Spinal cord (tissue), 10 donors: ENCODE results near the gene AKAP13. TPM values are rescaled to one million over a fixed set of nuclear protein-coding genes. Genes with fewer than 3 reads are reported as not detected.

Source experiments
- DNase-seq, 6 donors: peaks; one replicate each; pipeline versions ENCODE4 v3.0.0 to v3.0.0-alpha.2; 2013 to 2015; ENCODE audit warnings: low spot score in 6 of 6, low read depth in 4 of 6
- H3K27ac ChIP-seq: one replicate; pipeline ENCODE4 v1.5.1; 2013; ENCODE audit warnings: low read depth, low read length, control low read depth
- H3K27me3 ChIP-seq: one replicate; pipeline ENCODE4 v1.6.1; 2013; ENCODE audit warnings: low read length; ENCODE audit not compliant: control insufficient read depth, insufficient read depth
- H3K36me3 ChIP-seq: one replicate; pipeline ENCODE4 v1.6.1; 2013; ENCODE audit warnings: low read length; ENCODE audit not compliant: control insufficient read depth, insufficient read depth
- H3K4me1 ChIP-seq: one replicate; pipeline ENCODE4 v1.6.1; 2013; ENCODE audit warnings: low read length; ENCODE audit not compliant: control insufficient read depth, insufficient read depth
- H3K4me3 ChIP-seq: one replicate; pipeline ENCODE4 v1.5.1; 2013; ENCODE audit warnings: low read depth, low read length, control low read depth
- H3K9me3 ChIP-seq: one replicate; pipeline ENCODE4 v1.6.1; 2013; ENCODE audit warnings: low read length; ENCODE audit not compliant: control insufficient read depth, insufficient read depth
- WGBS: methylation state at CpG from one replicate; pipeline ENCODE4 v1.1.5; 2013; ENCODE audit warnings: missing lambda C conversion rate; ENCODE audit not compliant: insufficient coverage; 5-methylcytosine and 5-hydroxymethylcytosine counted together
- polyA plus RNA-seq, 2 donors: library from polyadenylated mRNA; unstranded; fragments of 120-200 nt; gene quantifications; one replicate each; pipeline ENCODE4 v1.2.1, GENCODE V29; 2013; ENCODE audit not compliant: insufficient read length in 2 of 2
- total RNA-seq, 2 donors: library from RNA; depleted of rRNA in 1 of 2; stranded (reverse); fragments of 120-200 nt in 1 of 2; fragments of >200 nt in 1 of 2; gene quantifications; one replicate each; pipeline versions ENCODE4 v1.2.3 to v1.2.4, GENCODE V29; 2013 to 2014
- donor health status: healthy.

Gene AKAP13
- total and polyA plus RNA-seq, 4 donors: 52.5 to 114 (median 89.2) TPM

DNA sequence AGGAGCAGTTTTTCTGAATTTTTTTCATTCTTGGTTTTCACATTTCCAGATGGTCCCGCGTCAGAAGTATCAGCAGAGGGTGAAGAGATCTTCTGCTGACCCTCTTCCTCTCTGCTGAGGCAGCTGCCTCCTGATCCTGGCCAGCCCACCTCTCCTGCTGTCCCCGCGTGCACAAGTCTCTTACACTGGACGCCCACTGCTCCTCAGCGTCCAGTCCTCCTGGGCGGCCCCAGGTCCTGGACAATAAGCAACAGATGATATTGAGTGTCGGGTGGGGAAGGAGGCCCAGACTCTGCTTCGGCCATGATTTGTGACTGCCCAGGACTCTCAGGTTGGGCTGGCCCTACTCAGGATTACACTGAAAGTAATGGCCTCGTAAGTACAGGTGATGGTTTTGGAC lies 364.2 kb downstream of the AKAP13 start:
- DNase-seq: peak in 1 of 6 donors; percentile 40
- no peaks in the 10 kb centered on the region for H3K27me3 ChIP-seq
- H3K4me3 ChIP-seq: no peak overlapping the region
- peaks cover 50% of the 10 kb centered on the region for H3K36me3 ChIP-seq
- 61% methylated on average over 10 of the region's 10 CpGs for WGBS
- no peaks in the 10 kb centered on the region for H3K9me3 ChIP-seq
- H3K4me1 ChIP-seq: peaks cover 67% of the 10 kb centered on the region
- peak overlapping the region; percentile 87 for H3K27ac ChIP-seq

DNA sequence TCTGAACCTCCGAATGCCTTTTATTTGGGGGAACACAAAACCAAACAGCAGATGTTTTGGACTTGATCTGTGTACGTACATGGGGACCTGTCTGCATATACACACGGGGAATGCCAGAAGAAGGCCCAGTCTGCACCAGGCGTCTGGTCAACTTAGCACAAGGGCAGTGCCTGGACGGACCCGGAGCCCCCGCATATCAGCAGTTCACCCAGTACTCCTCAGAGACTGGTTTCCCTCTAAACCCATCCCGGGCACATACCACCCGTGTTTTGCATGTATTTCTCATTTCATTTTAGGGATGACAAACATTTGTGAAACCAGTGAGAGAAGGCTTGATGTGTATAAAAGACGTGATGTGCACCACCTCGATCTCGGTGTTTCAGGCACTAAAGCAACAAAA lies 364.6 kb downstream of the AKAP13 start:
- Histone ChIP-seq H3K36me3 (peaks cover 50% of the 10 kb centered on the region), H3K4me3 (no peak overlapping the region), H3K4me1 (peaks cover 71% of the 10 kb centered on the region), H3K9me3 (no peaks in the 10 kb centered on the region), H3K27ac (peak overlapping the region; percentile 87), H3K27me3 (no peaks in the 10 kb centered on the region)
- 80% methylated on average over 4 of the region's 12 CpGs for WGBS
- DNase-seq: no peak

DNA sequence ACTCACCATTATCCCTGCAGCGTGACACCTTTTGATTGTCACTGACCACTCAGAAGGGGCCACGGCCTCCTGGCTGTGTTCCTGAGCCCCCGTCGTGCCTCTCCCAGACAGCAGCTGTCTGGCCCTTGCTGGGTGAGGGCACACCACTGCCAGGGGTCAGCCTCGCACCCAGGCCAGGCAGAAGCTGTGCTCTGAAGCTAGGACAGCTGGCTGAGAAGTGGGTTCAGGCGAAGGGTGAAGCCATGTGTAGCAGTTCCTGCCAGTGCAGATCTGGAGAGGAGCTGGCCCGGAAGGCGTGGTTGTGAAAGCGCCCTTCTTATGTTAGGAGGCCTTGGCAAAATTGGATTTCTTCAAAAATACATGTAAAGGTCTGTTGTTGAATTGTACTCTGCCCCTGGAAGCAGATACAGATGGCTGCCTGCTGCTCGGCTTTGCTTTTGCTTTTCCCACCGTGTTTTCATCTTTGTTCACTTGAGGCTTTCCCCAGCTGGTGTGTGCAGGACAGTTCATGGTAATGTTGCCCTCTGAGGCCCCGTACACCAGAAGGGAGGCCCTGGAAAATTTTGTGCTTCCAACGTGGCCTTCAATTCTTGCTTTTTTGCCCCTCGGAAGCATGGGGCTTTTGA lies 365.2 kb downstream of the AKAP13 start:
- Histone ChIP-seq H3K4me3 (no peak overlapping the region), H3K4me1 (peaks cover 77% of the 10 kb centered on the region), H3K27ac (peak overlapping the region; percentile 69), H3K27me3 (no peaks in the 10 kb centered on the region), H3K36me3 (peaks cover 48% of the 10 kb centered on the region), H3K9me3 (no peaks in the 10 kb centered on the region)
- WGBS: 59% methylated on average over 11 of the region's 14 CpGs
- DNase-seq: peak in 1 of 6 donors; percentile 52

DNA sequence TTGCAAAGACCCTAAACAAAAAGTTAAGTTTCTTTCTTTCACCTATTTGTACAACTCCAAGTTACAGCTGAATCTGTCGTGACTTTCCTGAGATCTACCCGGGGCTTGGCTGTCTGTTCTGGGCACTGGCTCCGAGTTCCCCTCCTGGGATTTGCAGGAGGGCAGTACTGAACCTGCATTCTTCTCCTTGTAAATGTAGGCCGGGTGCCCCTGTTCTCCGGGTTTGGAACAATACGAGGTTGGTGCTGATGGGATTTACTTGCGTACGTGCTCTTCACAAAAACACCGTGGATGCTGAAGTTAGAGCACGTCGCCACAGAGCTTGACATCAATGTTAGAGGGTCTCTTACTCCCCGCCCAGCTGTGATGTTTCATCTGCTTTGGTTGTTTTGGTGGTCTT lies 366.2 kb downstream of the AKAP13 start:
- Histone ChIP-seq H3K9me3 (no peaks in the 10 kb centered on the region), H3K4me1 (peaks cover 77% of the 10 kb centered on the region), H3K27me3 (no peaks in the 10 kb centered on the region), H3K36me3 (peaks cover 43% of the 10 kb centered on the region), H3K27ac (peak overlapping the region; percentile 69), H3K4me3 (no peak overlapping the region)
- no peak for DNase-seq
- 50% methylated on average over 8 of the region's 12 CpGs for WGBS

DNA sequence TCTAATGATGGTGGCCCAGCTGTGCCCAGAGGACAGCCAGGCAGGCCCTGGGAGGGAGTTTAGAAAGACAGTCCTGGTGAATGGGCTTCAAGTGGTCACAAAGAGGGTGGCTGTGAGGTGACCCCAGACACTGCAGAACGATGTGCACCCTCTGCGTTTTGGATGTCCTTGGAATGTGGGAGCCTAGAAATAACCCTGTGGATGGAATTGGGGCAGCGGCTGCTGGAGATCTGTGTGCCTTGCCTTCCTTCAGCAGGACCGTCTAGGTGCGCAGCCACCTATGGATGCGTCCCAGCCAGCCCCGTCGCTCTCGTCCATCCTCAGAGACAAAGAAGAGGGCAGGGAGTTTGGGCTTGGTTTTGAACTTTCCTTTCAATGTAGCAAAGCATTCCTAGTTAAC lies 367.8 kb downstream of the AKAP13 start:
- peak overlapping the region; percentile 87 for H3K27ac ChIP-seq
- H3K27me3 ChIP-seq: no peaks in the 10 kb centered on the region
- WGBS: 66% methylated on average over 9 of the region's 9 CpGs
- H3K36me3 ChIP-seq: peaks cover 48% of the 10 kb centered on the region
- peaks cover 78% of the 10 kb centered on the region for H3K4me1 ChIP-seq
- no peak for DNase-seq
- H3K9me3 ChIP-seq: no peaks in the 10 kb centered on the region
- H3K4me3 ChIP-seq: no peak overlapping the region

DNA sequence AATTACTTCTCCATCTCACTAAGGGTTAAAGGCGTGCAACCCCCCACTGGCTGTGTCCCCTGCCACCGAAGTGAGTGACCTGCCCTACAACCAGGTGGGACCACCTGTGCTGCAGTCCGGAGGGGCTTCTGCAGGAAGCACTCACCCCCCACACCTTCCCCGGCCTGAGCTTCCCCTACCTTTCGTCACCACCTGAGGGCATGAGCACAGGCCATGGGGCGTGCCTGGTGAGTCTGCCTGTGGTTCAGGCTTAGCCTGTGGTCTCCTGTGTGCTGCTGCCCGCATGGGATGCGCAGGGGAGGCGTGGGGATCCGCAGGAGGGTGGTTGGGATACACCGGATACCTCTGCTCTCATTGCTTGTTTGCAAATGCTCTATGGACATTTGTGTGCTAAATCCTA lies 368.3 kb downstream of the AKAP13 start:
- H3K27ac ChIP-seq: peak overlapping the region; percentile 87

DNA sequence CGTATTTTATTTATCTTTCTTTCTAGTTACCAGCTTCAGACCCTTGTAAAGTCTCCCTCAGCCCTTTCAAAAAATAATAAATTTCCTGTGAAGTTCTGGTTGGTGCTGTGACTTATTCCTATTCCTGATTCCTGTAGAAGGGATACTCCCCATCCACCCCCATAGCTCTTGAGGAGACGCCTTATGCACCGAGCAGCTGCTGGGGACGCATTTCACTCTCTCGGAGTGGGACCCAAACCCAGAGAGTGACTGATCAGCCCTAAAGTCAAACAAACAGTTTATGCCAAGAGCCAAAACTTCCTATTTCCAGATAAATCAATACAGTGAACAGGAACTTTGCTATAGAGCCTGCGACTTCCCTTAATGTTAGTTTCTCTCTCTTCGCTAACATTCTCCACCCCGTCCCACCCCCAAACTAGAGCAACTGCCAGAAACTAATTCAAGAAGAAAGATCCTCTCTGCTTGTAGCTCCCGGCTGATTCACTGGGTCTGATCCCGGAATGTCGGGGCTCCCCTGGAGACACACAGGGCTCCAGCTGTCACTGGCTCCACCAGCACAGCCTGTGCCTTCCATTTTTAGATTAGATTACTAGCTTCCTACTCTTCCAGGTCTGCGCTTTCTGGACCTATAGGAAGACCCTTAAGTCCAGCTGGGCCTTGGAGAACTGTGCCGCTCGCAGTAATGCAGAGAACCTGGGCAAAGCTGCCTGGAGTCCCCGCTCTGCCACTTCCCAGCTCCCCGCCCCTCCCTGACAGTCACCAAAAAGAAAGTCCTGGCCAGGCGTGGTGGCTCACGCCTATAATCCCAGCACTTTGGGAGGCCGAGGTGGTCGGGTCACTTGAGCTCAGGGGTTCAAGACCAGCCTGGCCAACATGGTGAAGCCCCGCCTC lies 369.1 kb downstream of the AKAP13 start:
- Histone ChIP-seq H3K4me1 (peaks cover 81% of the 10 kb centered on the region), H3K4me3 (no peak overlapping the region), H3K27me3 (no peaks in the 10 kb centered on the region), H3K9me3 (no peaks in the 10 kb centered on the region), H3K36me3 (peaks cover 54% of the 10 kb centered on the region), H3K27ac (peak overlapping the region; percentile 87)
- WGBS: 35% methylated on average over 18 of the region's 21 CpGs
- peak in 2 of 6 donors; percentile 66 to 87 for DNase-seq

More for the DNA sequence above, 368.3 kb downstream of the AKAP13 start:
- Histone ChIP-seq H3K9me3 (no peaks in the 10 kb centered on the region), H3K4me3 (no peak overlapping the region), H3K36me3 (peaks cover 50% of the 10 kb centered on the region), H3K4me1 (peaks cover 78% of the 10 kb centered on the region), H3K27me3 (no peaks in the 10 kb centered on the region)
- 54% methylated on average over 8 of the region's 11 CpGs for WGBS
- no peak for DNase-seq

DNA sequence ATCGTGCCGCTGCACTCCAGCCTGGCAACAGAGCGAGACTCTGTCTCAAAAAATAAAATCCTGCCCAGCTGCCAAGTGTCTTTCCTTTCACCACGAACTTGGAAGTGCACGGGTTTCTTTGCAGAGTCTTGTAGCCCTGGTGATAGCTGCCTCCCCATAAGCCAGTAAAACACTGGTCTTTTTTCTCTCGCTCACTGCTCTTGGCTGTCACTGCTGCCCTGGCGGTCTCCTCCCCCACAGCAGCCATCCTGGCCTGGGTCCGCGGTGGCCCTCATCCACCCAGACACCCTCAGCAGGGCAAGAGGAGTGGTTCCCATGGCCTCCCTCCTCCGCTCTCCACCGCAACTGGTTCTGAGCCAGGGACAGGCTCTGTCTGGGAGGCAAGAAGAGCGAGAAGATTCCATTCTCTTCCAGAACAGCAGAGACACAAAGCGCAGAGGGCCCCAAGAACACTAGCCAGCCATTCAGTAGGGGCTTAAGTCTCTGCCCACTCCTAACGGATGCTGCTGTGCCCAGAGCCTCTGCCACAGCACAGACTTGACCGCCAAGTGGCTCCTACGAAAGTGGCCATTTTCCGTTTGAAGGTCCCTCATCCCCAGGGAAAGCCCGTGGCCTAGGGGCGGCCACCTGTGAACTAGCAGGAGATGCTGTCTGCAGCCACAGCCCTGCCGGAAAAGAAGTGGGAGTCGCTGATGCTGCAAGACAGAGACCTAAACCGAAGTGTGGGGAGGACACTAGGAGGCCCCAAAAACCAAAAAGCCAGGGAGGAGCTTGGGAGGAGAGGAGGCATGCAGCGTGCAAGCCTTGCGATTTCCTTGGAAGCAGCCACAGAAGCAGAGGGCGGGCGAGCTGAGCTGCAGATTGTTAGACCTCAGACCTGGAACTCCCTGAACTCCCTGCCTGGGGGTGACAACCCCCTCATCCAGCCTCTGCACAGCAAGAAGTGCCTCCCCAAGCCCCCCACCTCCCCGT lies 370.2 kb downstream of the AKAP13 start:
- Histone ChIP-seq H3K4me1 (peaks cover 83% of the 10 kb centered on the region), H3K36me3 (peaks cover 52% of the 10 kb centered on the region), H3K4me3 (no peak overlapping the region), H3K27me3 (no peaks in the 10 kb centered on the region), H3K9me3 (no peaks in the 10 kb centered on the region), H3K27ac (peak overlapping the region; percentile 87)
- WGBS: 14% methylated on average over 27 of the region's 27 CpGs
- DNase-seq: peak in 4 of 6 donors; percentile 76 to 95 (median 86)
